Measurements from ENCODE around the gene IP6K3. TPM values are rescaled to one million over a fixed set of nuclear protein-coding genes. Genes with fewer than 3 reads are reported as not detected.

The IP6K3 gene
- not detected for total RNA-seq

GRCh38 chr6:33746651-33747100, at the start of gene IP6K3:
Gene IP6K3, minus strand, starts transcription at chr6:33746905. Its CDS starts 11,429 bp downstream, at chr6:33735476.
- no peak within 1 kb of the TSS for H3K27ac Mint-ChIP-seq
- ATAC-seq: no peak
- peaks cover 13% of the 10 kb centered on the region for H3K27me3 Mint-ChIP-seq (ENCODE audit: low read depth)
- H3K4me3 Mint-ChIP-seq: no peak within 1 kb of the TSS
- ChIA-PET POLR2A (no interaction called here), CTCF (interaction anchor here (1.5 to 4.1 kb wide), 2 partner anchors 14 to 25 kb away, joined by 4 to 40 read pairs; no protein-coding TSS in a partner anchor)
- H3K9me3 Mint-ChIP-seq (ENCODE audit: insufficient read depth): no peaks in the 10 kb centered on the region
- no peaks in the 10 kb centered on the region for H3K36me3 Mint-ChIP-seq (ENCODE audit: low read depth)
- H3K4me1 Mint-ChIP-seq (ENCODE audit: low read depth): no peaks in the 10 kb centered on the region
- no peak for DNase-seq

GRCh38 chr6:33794910-33795623, 48.4 kb upstream of the IP6K3 start:
- ATAC-seq (no peak), DNase-seq (no peak)
- Mint-ChIP-seq H3K9me3 (ENCODE audit: insufficient read depth) (no peaks in the 10 kb centered on the region), H3K27ac (no peak overlapping the region), H3K4me3 (no peak overlapping the region), H3K4me1 (ENCODE audit: low read depth) (peaks cover 12% of the 10 kb centered on the region), H3K27me3 (ENCODE audit: low read depth) (peaks cover 24% of the 10 kb centered on the region), H3K36me3 (ENCODE audit: low read depth) (no peaks in the 10 kb centered on the region)
- POLR2A ChIA-PET: interaction anchor here (1.0 kb wide), 1 partner anchor 29 kb away, joined by 4 read pairs; no protein-coding TSS in a partner anchor
- CTCF ChIA-PET: interaction anchor here (0.8 to 0.9 kb wide), 2 partner anchors 407 to 768 kb away, joined by 3 read pairs; no protein-coding TSS in a partner anchor

- Mint-ChIP-seq H3K4me1 (ENCODE audit: low read depth) (peaks cover 18% of the 10 kb centered on the region), H3K9me3 (ENCODE audit: insufficient read depth) (no peaks in the 10 kb centered on the region), H3K27me3 (ENCODE audit: low read depth) (peaks cover 11% of the 10 kb centered on the region), H3K36me3 (ENCODE audit: low read depth) (peaks cover under 1% of the 10 kb centered on the region), H3K4me3 (no peak overlapping the region), H3K27ac (no peak overlapping the region)
- ATAC-seq (no peak), DNase-seq (no peak)
- ChIA-PET POLR2A (interaction anchor here (0.6 to 0.9 kb wide), 2 partner anchors 13 kb away, joined by 3 read pairs; no protein-coding TSS in a partner anchor), CTCF (no interaction called here)
Measured at GRCh38 chr6:33792981-33793380, 46.3 kb upstream of the IP6K3 start.

GRCh38 chr6:33791620-33792019, 44.9 kb upstream of the IP6K3 start:
- ATAC-seq (no peak), DNase-seq (no peak)
- Mint-ChIP-seq H3K27ac (no peak overlapping the region), H3K4me3 (no peak overlapping the region), H3K4me1 (ENCODE audit: low read depth) (peaks cover 29% of the 10 kb centered on the region), H3K36me3 (ENCODE audit: low read depth) (peaks cover 12% of the 10 kb centered on the region), H3K27me3 (ENCODE audit: low read depth) (peaks cover 6% of the 10 kb centered on the region), H3K9me3 (ENCODE audit: insufficient read depth) (no peaks in the 10 kb centered on the region)
- POLR2A ChIA-PET: no interaction called here
- CTCF ChIA-PET: interaction anchor here (1.2 kb wide), 1 partner anchor 20 kb away, joined by 3 read pairs; no protein-coding TSS in a partner anchor

- peaks cover 6% of the 10 kb centered on the region for H3K27me3 Mint-ChIP-seq (ENCODE audit: low read depth)
Measured at GRCh38 chr6:33790910-33791309, 44.2 kb upstream of the IP6K3 start.

GRCh38 chr6:33790379-33790778, 43.7 kb upstream of the IP6K3 start:
- H3K4me1 Mint-ChIP-seq (ENCODE audit: low read depth): peaks cover 42% of the 10 kb centered on the region
- peak overlapping the region; percentile 1 for H3K4me3 Mint-ChIP-seq
- no peak for ATAC-seq
- peaks cover 6% of the 10 kb centered on the region for H3K27me3 Mint-ChIP-seq (ENCODE audit: low read depth)
- POLR2A ChIA-PET: no interaction called here
- H3K9me3 Mint-ChIP-seq (ENCODE audit: insufficient read depth): no peaks in the 10 kb centered on the region
- no peak overlapping the region for H3K27ac Mint-ChIP-seq
- DNase-seq: no peak
- CTCF ChIA-PET: no interaction called here
- peaks cover 22% of the 10 kb centered on the region for H3K36me3 Mint-ChIP-seq (ENCODE audit: low read depth)

More at GRCh38 chr6:33790910-33791309, 44.2 kb upstream of the IP6K3 start:
- Mint-ChIP-seq H3K36me3 (ENCODE audit: low read depth) (peaks cover 19% of the 10 kb centered on the region), H3K27ac (no peak overlapping the region), H3K9me3 (ENCODE audit: insufficient read depth) (no peaks in the 10 kb centered on the region), H3K4me3 (no peak overlapping the region), H3K4me1 (ENCODE audit: low read depth) (peaks cover 36% of the 10 kb centered on the region)
- DNase-seq (no peak), ATAC-seq (no peak)
- ChIA-PET POLR2A (no interaction called here), CTCF (interaction anchor here (1.2 kb wide), 1 partner anchor 20 kb away, joined by 3 read pairs; no protein-coding TSS in a partner anchor)

- ChIA-PET POLR2A (interaction anchor here (1.0 to 1.9 kb wide), 3 partner anchors 78 to 235 kb away, joined by 3 to 9 read pairs (median 4); partner anchors contain the start of gene UQCC2), CTCF (no interaction called here)
- peaks cover 50% of the 10 kb centered on the region for H3K4me1 Mint-ChIP-seq (ENCODE audit: low read depth)
- H3K27me3 Mint-ChIP-seq (ENCODE audit: low read depth): peaks cover 5% of the 10 kb centered on the region
- peak overlapping the region; percentile 77 for H3K4me3 Mint-ChIP-seq
- peak overlapping the region; percentile 76 for H3K27ac Mint-ChIP-seq
- ATAC-seq (no peak), DNase-seq (no peak)
- H3K36me3 Mint-ChIP-seq (ENCODE audit: low read depth): peaks cover 30% of the 10 kb centered on the region
- no peaks in the 10 kb centered on the region for H3K9me3 Mint-ChIP-seq (ENCODE audit: insufficient read depth)
Measured at GRCh38 chr6:33789550-33789895, 42.8 kb upstream of the IP6K3 start.

GRCh38 chr6:33788694-33789549, 42.2 kb upstream of the IP6K3 start, which contains the start of gene LEMD2:
Gene LEMD2, minus strand, starts transcription at chr6:33789130. Its CDS starts 14 bp downstream, at chr6:33789116.
- Mint-ChIP-seq H3K9me3 (ENCODE audit: insufficient read depth) (no peaks in the 10 kb centered on the region), H3K27me3 (ENCODE audit: low read depth) (peaks cover 5% of the 10 kb centered on the region), H3K4me1 (ENCODE audit: low read depth) (peaks cover 55% of the 10 kb centered on the region), H3K36me3 (ENCODE audit: low read depth) (peaks cover 36% of the 10 kb centered on the region), H3K4me3 (peak within 1 kb of the TSS; percentile 94), H3K27ac (peak within 1 kb of the TSS; percentile 97)
- ATAC-seq (peak; percentile 87), DNase-seq (peak; percentile 93)
- ChIA-PET POLR2A (interaction anchor here (0.7 to 1.9 kb wide), 10 partner anchors 9 to 666 kb away, joined by 3 to 9 read pairs (median 3); partner anchors contain the start of genes BAK1 and UQCC2), CTCF (interaction anchor here (0.7 to 3.6 kb wide), 5 partner anchors 16 to 89 kb away, joined by 3 to 21 read pairs (median 4); partner anchors contain the start of gene UQCC2)

- POLR2A ChIA-PET: interaction anchor here (0.6 to 1.9 kb wide), 17 partner anchors 9 to 1684 kb away, joined by 3 to 9 read pairs (median 3); partner anchors contain the start of genes BAK1 and UQCC2
- Mint-ChIP-seq H3K4me1 (ENCODE audit: low read depth) (peaks cover 56% of the 10 kb centered on the region), H3K27me3 (ENCODE audit: low read depth) (peaks cover 5% of the 10 kb centered on the region), H3K36me3 (ENCODE audit: low read depth) (peaks cover 44% of the 10 kb centered on the region), H3K9me3 (ENCODE audit: insufficient read depth) (no peaks in the 10 kb centered on the region), H3K4me3 (peak overlapping the region; percentile 94), H3K27ac (peak overlapping the region; percentile 97)
- peak; percentile 72 for DNase-seq
- CTCF ChIA-PET: interaction anchor here (0.7 to 3.6 kb wide), 10 partner anchors 15 to 240 kb away, joined by 3 to 21 read pairs (median 4); partner anchors contain the start of genes BAK1 and UQCC2
- ATAC-seq: peak; percentile 64
Measured at GRCh38 chr6:33787954-33788693, 41.4 kb upstream of the IP6K3 start.

GRCh38 chr6:33787346-33787953, 40.7 kb upstream of the IP6K3 start:
- Mint-ChIP-seq H3K27me3 (ENCODE audit: low read depth) (peaks cover under 1% of the 10 kb centered on the region), H3K4me1 (ENCODE audit: low read depth) (peaks cover 56% of the 10 kb centered on the region), H3K9me3 (ENCODE audit: insufficient read depth) (no peaks in the 10 kb centered on the region), H3K36me3 (ENCODE audit: low read depth) (peaks cover 44% of the 10 kb centered on the region), H3K27ac (peak overlapping the region; percentile 97), H3K4me3 (peak overlapping the region; percentile 94)
- POLR2A ChIA-PET: interaction anchor here (0.6 to 1.9 kb wide), 10 partner anchors 8 to 1683 kb away, joined by 3 to 9 read pairs (median 3); partner anchors contain the start of genes BAK1 and UQCC2
- ATAC-seq (no peak), DNase-seq (no peak)
- CTCF ChIA-PET: interaction anchor here (0.6 to 3.6 kb wide), 9 partner anchors 15 to 357 kb away, joined by 3 to 21 read pairs (median 3); partner anchors contain the start of genes BAK1 and UQCC2
